HCT116 (cell line): ENCODE measurements around the gene BET1L. TPM values are rescaled to one million over a fixed set of nuclear protein-coding genes. Genes with fewer than 3 reads are reported as not detected.

Experiments
- ATAC-seq: fragments of 200-7000 bp; cut with Tn5 transposase; 2 replicates; pipeline ENCODE4 v1.9.1; 2020; ENCODE audit warnings: mild to moderate bottlenecking, moderate library complexity
- BruUV-seq: library from RNA; stranded (reverse); fragments of 400-500 nt; replicated peaks from 2 replicates; lab custom pipeline; 2021; lab: Mats Ljungman, UMichigan
- CTCF ChIA-PET: fragments of 300-600 bp; sonication (Branson Sonifier 250); formaldehyde crosslinking; loops from one replicate; lab custom pipeline; 2021; ENCODE audit warnings: antibody characterized with exemption; lab: Charles Lee
- POLR2A ChIA-PET: fragments of 300-600, 350-600 bp; sonication (Branson Sonifier 250); formaldehyde crosslinking; loops from one replicate; lab custom pipeline; 2021; ENCODE audit warnings: antibody characterized with exemption; lab: Charles Lee
- RAD21 ChIA-PET, 2 experiments: fragments of 300-600 bp; sonication (Branson Sonifier 250); formaldehyde crosslinking; loops; one replicate each; lab custom pipeline; 2023; ENCODE audit warnings: low total read pairs in 2 of 2; ENCODE audit not compliant: uncharacterized antibody in 2 of 2, unreplicated experiment in 2 of 2, low non-redundant PET in 1 of 2; lab: Charles Lee
- DNase-seq: peaks from one replicate; pipeline ENCODE4 v3.0.0-alpha.2; 2010; ENCODE audit warnings: low read depth, low spot score
- H2AFZ ChIP-seq: fragments of 200-600 bp; shearing (Covaris generic), sonication (generic); 2 replicates; pipeline ENCODE4 v1.6.1; 2017; ENCODE audit warnings: low read depth, mixed run types, mixed read lengths, antibody characterized with exemption, low read length; ENCODE audit not compliant: poor library complexity, severe bottlenecking
- H3K27ac ChIP-seq: 2 replicates; pipeline ENCODE4 v1.5.1; 2012; ENCODE audit warnings: low read depth, low read length
- H3K27me3 ChIP-seq: fragments of 200-600 bp; sonication (generic); 2 replicates; pipeline ENCODE4 v1.6.1; 2016; ENCODE audit warnings: mixed run types, low read length, mixed read lengths; ENCODE audit not compliant: insufficient read depth
- H3K36me3 ChIP-seq, 2 experiments: fragments of 200-500 bp in 1 of 2; fragments of 200-600 bp in 1 of 2; sonication (Bioruptor generic) in 1 of 2; sonication (generic) in 1 of 2; 2 replicates each; pipeline versions ENCODE4 v1.5.1 to v1.6.1; 2014 to 2016; ENCODE audit warnings: low read length in 2 of 2, inconsistent platforms in 1 of 2, mixed read lengths in 1 of 2, mixed run types in 1 of 2; ENCODE audit not compliant: insufficient read depth in 2 of 2, control insufficient read depth in 1 of 2
- H3K4me1 ChIP-seq, 2 experiments: fragments of 200-600 bp in 1 of 2; sonication (generic) in 1 of 2; 2 replicates each; pipeline versions ENCODE4 v1.5.1 to v1.6.1; 2012 to 2017; ENCODE audit warnings: low read length in 2 of 2, inconsistent platforms in 1 of 2, mild to moderate bottlenecking in 1 of 2, mixed read lengths in 1 of 2, mixed run types in 1 of 2, moderate library complexity in 1 of 2; ENCODE audit not compliant: insufficient read depth in 2 of 2, control insufficient read depth in 1 of 2
- H3K4me2 ChIP-seq: fragments of 200-600 bp; sonication (generic); 2 replicates; pipeline ENCODE4 v1.6.1; 2017; ENCODE audit warnings: mixed run types, low read length, mixed read lengths
- H3K4me3 ChIP-seq, 2 experiments: fragments of 200-600 bp in 1 of 2; sonication (generic) in 1 of 2; replicated peaks in 1 of 2; 2 replicates each; pipeline ENCODE4 v1.5.1; 2011 to 2016; ENCODE audit warnings: low read length in 2 of 2, control low read depth in 1 of 2, low read depth in 1 of 2, mild to moderate bottlenecking in 1 of 2, mixed read lengths in 1 of 2, mixed run types in 1 of 2
- H3K79me2 ChIP-seq: fragments of 200-600 bp; sonication (generic); 2 replicates; pipeline ENCODE4 v1.6.1; 2017; ENCODE audit warnings: mild to moderate bottlenecking, mixed run types, low read length, moderate library complexity, mixed read lengths; ENCODE audit not compliant: insufficient read depth
- H3K9ac ChIP-seq: fragments of 200-600 bp; sonication (generic); 2 replicates; pipeline ENCODE4 v1.6.1; 2016; ENCODE audit warnings: low read length, mixed read lengths
- H3K9me2 ChIP-seq: fragments of 200-600 bp; sonication (generic), shearing (Covaris generic); 2 replicates; pipeline ENCODE4 v1.6.1; 2017; ENCODE audit warnings: mixed run types, mild to moderate bottlenecking, moderate library complexity; ENCODE audit not compliant: insufficient read depth
- H3K9me3 ChIP-seq, 2 experiments: fragments of 200-500 bp in 1 of 2; fragments of 200-600 bp in 1 of 2; sonication (Bioruptor generic) in 1 of 2; sonication (generic) in 1 of 2; 2 replicates each; pipeline ENCODE4 v1.6.1; 2014 to 2017; ENCODE audit warnings: low read length in 2 of 2, mixed read lengths in 2 of 2, inconsistent platforms in 1 of 2, low read depth in 1 of 2, mild to moderate bottlenecking in 1 of 2, mixed run types in 1 of 2, moderate library complexity in 1 of 2; ENCODE audit not compliant: control insufficient read depth in 1 of 2, insufficient read depth in 1 of 2
- H4K20me1 ChIP-seq: fragments of 200-600 bp; sonication (generic), shearing (Covaris generic); 2 replicates; pipeline ENCODE4 v1.6.1; 2017; ENCODE audit warnings: mixed run types, mild to moderate bottlenecking, moderate library complexity; ENCODE audit not compliant: insufficient read depth
- CBX3 ChIP-seq: IDR thresholded peaks from 2 replicates; pipeline ENCODE4 v1.6.1; 2012; ENCODE audit warnings: low read depth
- CTCF ChIP-seq, 3 experiments: fragments of 200-600 bp in 1 of 3; sonication (generic) in 1 of 3; IDR thresholded peaks in 2 of 3; conservative IDR thresholded peaks in 1 of 3; 2 replicates each; pipeline ENCODE4 v1.5.1; 2012 to 2017; ENCODE audit warnings: low read depth in 2 of 3, low read length in 2 of 3, antibody characterized with exemption in 1 of 3, borderline replicate concordance in 1 of 3, control low read depth in 1 of 3, mild to moderate bottlenecking in 1 of 3, mixed read lengths in 1 of 3, mixed run types in 1 of 3, moderate library complexity in 1 of 3; ENCODE audit not compliant: insufficient read depth in 1 of 3
- EZH2phosphoT487 ChIP-seq: fragments of 200-600 bp; IDR thresholded peaks from 2 replicates; pipeline ENCODE4 v1.6.1; 2018; ENCODE audit warnings: antibody characterized with exemption, borderline replicate concordance
- JUND ChIP-seq: IDR thresholded peaks from 2 replicates; pipeline ENCODE4 v1.6.1; 2012
- POLR2A ChIP-seq: IDR thresholded peaks from 2 replicates; pipeline ENCODE4 v1.7.0; 2011; ENCODE audit warnings: borderline replicate concordance; ENCODE audit not compliant: insufficient read depth, insufficient read length; ENCODE audit errors: extremely low read depth
- REST ChIP-seq: IDR thresholded peaks from 2 replicates; pipeline ENCODE4 v1.6.1; 2012; ENCODE audit warnings: low read depth
- SIN3A ChIP-seq: IDR thresholded peaks from 2 replicates; pipeline ENCODE4 v1.6.1; 2012; ENCODE audit warnings: low read depth
- SP1 ChIP-seq: IDR thresholded peaks from 2 replicates; pipeline ENCODE4 v1.6.1; 2012; ENCODE audit warnings: low read depth
- SRF ChIP-seq: IDR thresholded peaks from 2 replicates; pipeline ENCODE4 v1.6.1; 2012; ENCODE audit warnings: low read depth
- TCF7L2 ChIP-seq: IDR thresholded peaks from 2 replicates; pipeline ENCODE4 v1.7.0; 2011; ENCODE audit warnings: borderline replicate concordance, inconsistent platforms; ENCODE audit not compliant: insufficient read depth, insufficient read length; ENCODE audit errors: extremely low read depth
- YY1 ChIP-seq: IDR thresholded peaks from 2 replicates; pipeline ENCODE4 v1.6.1; 2011; ENCODE audit warnings: low read length, low read depth, moderate library complexity, mild to moderate bottlenecking; ENCODE audit not compliant: insufficient replicate concordance; ENCODE audit errors: extremely low read depth
- ZFX ChIP-seq: fragments of 450-650 bp; IDR thresholded peaks from 2 replicates; pipeline ENCODE4 v1.6.1; 2017
- ZNF274 ChIP-seq: fragments of 200-500 bp; sonication (Bioruptor generic); IDR thresholded peaks from 2 replicates; pipeline ENCODE4 v1.6.1; 2014; ENCODE audit warnings: mild to moderate bottlenecking, low read depth, low read length, inconsistent platforms
- intact Hi-C: fragments of 100-400 bp; cut with micrococcal nuclease; formaldehyde crosslinking; loops from 2 replicates; pipeline ENCODE4 v1.10.0; 2022
- total RNA-seq: library from RNA; stranded (reverse); gene quantifications from one replicate; pipeline ENCODE4 v1.2.1, GENCODE V29; 2021; ENCODE audit not compliant: unreplicated experiment

The BET1L gene
- total RNA-seq, 1 experiment from 2014 or later = 49.1 TPM

GRCh38 chr11:214083-214482, 6.9 kb upstream of the BET1L start (continued):
- TF ChIP-seq YY1 (no peak), TCF7L2 (no peak)

- H3K4me3 ChIP-seq = no peak overlapping the region
- H3K36me3 ChIP-seq = peaks cover 39 to 45% of the 10 kb centered on the region in 2 experiments
- no TSS peak for BruUV-seq
- H3K4me2 ChIP-seq = no peak overlapping the region
- no peak for ATAC-seq
- H3K4me1 ChIP-seq = peaks cover 9 to 20% of the 10 kb centered on the region in 2 experiments
- ChIA-PET POLR2A (interaction anchor here (0.7 kb wide), 1 partner anchor 10 kb away, joined by 3 read pairs; no protein-coding TSS in a partner anchor), RAD21 (no interaction called here)
- H4K20me1 ChIP-seq = no peaks in the 10 kb centered on the region
- H3K9me2 ChIP-seq = no peaks in the 10 kb centered on the region
- H3K27ac ChIP-seq = no peak overlapping the region
- TF ChIP-seq CBX3 = no peak
- TF ChIP-seq ZFX = no peak
- TF ChIP-seq ZNF274 = no peak
- no peak for TF ChIP-seq POLR2A
- no peak for TF ChIP-seq EZH2phosphoT487
- TF ChIP-seq SP1 = no peak
- TF ChIP-seq SRF = no peak
- TF ChIP-seq REST = no peak
- no peak for TF ChIP-seq CTCF (IDR thresholded peaks at IDR 0.05 in 2 of 3, conservative IDR thresholded peaks at IDR 0.05 in 1 of 3; ENCODE audit: borderline replicate concordance in 1 of 3, insufficient read depth in 1 of 3, low read depth in 2 of 3, low read length in 2 of 3)
- TF ChIP-seq SIN3A = no peak
- no peak for TF ChIP-seq TCF7L2
- TF ChIP-seq JUND = no peak
- TF ChIP-seq, all 23 proteins: peak for 0
- intact Hi-C loops = no loop called here
- H3K9ac ChIP-seq = no peak overlapping the region
- H2AFZ ChIP-seq = no peak overlapping the region
- H3K79me2 ChIP-seq = peaks cover 40% of the 10 kb centered on the region
- CTCF ChIA-PET = interaction anchor here (0.7 kb wide), 1 partner anchor 235 kb away, joined by 3 read pairs; no protein-coding TSS in a partner anchor
- DNase-seq = no peak
- no peaks in the 10 kb centered on the region for H3K27me3 ChIP-seq
- no peaks in the 10 kb centered on the region for H3K9me3 ChIP-seq
Observed at GRCh38 chr11:213111-213510, 5.9 kb upstream of the BET1L start.
